Peyer's patch (tissue), 4 donors: Measurements from ENCODE around the gene UBE3B.

Experiments
- CTCF ChIP-seq, 6 experiments: fragments of 450-650 bp in 4 of 6; fragments of 200-600 bp in 2 of 6; sonication (generic) in 1 of 6; IDR thresholded peaks; one replicate each; pipeline ENCODE4 v1.5.1; 2017 to 2019; ENCODE audit warnings: antibody characterized with exemption in 6 of 6, mild to moderate bottlenecking in 3 of 6, moderate library complexity in 1 of 6
- POLR2A ChIP-seq, 2 donors: fragments of 450-650 bp; IDR thresholded peaks; one replicate each; pipeline ENCODE4 v1.5.1; 2017; ENCODE audit warnings: antibody characterized with exemption in 2 of 2, mild to moderate bottlenecking in 2 of 2, moderate library complexity in 2 of 2

- TF ChIP-seq CTCF (IDR thresholded peaks at IDR 0.05), result no peak
- no peak for TF ChIP-seq POLR2A (IDR thresholded peaks at IDR 0.05)
These were observed 23.2 kb downstream of the UBE3B start for GRCh38 chr12:109500406-109501185.
